DMS153 (cell line): ENCODE measurements around the gene LBHD2.

Experiments
- DNase-seq: peaks from one replicate; lab custom pipeline; 2025; lab: John Stamatoyannopoulos, UW

LBHD2 gene

DNA sequence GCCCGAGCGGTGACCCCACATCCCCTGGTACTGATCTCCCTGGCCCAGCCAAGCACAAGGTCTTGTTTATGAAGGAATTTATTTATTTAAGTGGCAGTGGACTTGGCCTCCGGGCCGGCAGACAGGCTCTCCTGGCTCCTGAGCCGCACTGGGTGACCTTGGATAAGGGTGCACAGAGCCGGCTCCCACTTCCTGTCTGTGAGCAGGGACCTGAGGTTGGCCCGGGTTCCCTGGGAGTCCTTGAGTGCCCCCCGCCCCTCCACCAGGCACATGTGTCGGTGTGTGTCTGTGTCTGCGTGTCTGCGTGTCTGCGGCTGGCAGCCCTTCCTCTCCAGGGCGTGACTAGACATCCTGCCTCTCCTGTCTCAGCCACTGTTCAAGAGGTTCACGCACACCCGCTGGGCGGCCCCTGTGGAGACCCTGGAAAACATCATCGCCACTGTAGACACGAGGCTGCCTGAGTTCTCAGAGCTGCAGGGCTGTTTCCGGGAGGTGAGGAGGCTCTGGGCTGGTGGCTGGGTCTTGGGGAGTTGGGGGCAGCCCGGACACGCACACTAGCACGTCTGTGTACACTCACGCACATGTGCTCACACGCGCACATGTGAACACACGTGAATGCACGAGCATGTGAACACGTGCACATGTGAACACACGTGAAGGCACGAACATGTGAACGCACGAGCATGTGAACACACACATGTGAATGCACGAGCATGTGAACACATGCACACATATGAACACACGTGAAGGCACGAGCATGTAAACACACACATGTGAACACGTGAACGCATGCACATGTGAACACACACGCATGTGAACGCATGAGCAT lies 48.6 kb downstream of the LBHD2 start:
- DNase-seq: no peak

DNA sequence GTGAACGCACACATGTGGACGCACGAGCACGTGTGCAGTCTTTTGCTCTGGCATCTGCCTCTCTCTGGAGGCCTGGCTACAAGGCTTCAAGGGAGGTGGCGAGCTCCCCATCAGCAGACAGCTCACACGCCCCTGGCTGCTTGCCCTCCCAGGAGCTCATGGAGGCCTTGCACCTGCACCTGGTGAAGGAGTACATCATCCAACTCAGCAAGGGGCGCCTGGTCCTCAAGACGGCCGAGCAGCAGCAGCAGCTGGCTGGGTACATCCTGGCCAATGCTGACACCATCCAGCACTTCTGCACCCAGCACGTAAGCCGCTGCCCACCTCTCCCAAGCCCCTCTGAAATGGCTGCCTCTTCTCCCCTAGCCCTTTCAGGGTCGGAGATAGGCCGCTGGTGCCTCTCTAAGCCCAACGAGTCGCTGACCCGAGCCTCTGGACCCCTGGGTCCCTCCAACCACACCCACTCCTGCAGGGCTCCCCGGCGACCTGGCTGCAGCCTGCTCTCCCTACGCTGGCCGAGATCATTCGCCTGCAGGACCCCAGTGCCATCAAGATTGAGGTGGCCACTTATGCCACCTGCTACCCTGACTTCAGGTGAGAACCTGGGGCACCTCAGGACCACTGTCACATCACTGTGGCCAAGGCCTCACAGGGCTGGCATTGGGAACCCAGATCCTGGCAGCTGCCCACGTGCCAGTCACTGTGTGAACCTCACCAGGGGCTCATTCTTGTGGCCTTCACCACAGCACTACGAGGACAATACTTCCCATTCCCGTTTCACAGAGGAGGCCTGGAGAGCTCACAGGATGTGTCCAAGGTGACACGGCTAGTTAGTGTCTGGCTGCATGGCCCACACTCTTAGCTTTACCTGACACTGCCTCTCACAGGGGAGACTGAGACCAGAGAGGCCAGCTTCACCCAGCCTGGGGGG lies 49.5 kb downstream of the LBHD2 start:
- no peak for DNase-seq

DNA sequence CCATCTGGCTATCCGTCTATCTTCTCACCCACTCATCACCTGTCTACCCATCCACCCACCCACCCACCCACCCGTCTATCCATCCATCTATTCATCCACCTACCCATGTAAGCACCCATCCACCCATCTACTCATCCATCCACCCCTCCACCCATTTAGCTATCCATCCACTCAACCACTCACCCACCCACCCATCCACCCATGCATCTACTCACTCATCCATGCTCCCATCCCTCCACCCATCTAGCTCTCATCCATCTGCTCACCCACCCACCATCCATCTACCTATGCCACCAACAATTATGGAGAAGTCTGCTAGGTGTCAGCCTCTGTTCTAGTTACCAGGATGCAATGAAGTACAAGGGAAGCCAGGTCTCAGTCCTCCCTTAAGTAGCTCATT lies 50.4 kb downstream of the LBHD2 start:
- no peak for DNase-seq

DNA sequence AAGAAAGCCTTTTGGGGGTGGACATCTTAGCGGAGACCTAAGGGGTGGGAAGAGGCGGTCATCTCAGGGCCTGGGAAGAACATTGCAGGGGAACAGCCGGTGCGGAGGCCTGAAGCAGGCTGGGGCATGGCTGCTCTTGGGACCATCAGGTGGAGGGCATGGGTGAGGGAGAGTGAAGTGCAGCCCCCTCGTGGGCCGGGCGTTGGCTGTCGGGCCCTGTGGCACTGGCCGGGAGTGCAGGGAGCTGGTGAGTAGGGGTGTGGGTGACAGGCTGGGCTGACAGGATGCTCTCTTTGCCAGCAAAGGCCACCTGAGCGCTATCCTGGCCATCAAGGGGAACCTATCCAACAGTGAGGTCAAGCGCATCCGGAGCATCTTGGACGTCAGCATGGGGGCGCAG lies 50.9 kb downstream of the LBHD2 start:
- DNase-seq: no peak

DNA sequence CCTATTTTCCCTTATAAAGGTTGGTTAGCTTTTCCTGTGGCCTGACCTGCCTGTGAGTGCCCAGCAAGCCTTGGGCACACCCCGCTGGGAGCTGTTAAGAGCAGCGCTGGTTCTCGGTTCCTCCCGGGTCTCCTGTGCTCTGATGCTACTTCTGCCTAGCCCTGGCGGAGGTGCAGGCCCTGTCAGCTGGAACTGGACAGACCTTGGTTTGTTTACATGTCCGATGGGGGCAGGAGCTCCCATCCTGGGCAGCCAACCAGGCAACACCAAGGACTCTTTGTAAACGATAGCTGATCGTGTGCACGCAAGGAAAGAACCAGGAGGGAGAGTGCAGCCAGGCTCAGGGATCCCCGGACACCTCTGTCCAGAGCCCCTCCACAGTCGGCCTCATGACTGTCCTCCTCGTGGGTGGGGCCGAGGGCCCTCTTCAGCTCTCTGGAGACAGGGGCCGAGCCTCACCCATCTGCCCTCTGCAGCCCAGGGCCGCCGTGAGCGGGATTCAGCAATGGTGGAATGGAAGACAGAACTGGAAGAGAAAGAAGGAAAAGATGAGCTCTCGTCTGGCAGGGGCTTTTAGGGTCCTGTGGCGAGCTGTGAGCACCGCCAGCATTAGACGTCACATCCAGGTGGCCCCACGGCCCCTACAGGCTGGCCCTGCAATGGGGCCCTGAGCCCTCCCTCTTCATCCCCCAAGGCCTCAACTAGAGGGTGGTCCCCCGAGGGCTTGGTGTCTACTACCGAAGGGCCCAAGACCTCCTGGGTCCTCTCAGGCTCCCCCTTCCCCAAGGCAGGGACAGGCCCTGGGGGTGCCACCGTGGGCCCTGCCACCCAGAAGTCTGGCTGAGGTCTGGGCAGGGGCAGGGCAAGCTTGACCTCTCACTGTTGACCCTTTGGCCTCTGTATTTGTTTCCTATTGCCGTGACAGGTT lies 51.6 kb downstream of the LBHD2 start:
- DNase-seq: no peak

DNA sequence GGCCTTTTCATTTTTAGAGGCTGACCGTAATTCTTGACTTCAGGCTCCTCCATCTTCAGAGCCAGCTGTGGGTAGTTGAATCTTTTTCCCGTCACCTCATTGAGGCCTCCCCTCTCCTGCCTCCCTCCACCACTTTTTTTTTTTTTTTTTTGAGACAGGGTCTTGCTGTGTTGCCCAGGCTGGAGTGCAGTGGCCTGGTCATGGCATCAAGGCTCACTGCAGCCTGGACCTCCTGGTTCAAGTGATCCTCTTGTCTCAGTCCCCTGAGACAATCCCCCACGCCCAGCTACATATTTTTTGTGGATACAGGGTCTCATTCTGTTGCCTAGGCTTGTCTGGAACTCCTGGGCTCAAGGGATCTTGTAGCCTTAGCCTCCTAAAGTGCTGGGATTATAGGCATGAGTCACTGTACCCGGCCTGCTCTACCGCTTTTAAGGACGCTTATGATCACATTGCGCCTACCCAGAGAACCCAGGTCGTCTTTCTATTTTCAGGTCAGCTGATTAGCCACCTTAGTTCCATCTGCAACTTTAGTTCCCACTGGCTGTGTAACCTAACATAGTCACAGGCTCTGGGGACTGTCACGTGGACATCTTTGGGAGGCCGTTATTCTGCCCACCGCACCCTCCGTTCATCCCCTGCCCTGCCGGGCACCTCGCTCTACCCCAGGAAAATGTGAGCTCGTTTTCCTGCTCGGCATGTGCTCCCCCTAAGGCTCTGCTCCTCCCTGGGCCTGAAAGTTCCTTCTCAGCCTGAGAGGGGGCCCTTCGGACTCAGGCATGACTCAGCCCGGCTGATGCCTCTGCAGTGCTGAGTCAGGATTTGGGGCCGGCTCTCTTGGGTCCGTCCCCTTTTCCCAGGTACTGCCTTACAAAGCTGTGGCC lies 52.6 kb downstream of the LBHD2 start:
- DNase-seq: no peak

DNA sequence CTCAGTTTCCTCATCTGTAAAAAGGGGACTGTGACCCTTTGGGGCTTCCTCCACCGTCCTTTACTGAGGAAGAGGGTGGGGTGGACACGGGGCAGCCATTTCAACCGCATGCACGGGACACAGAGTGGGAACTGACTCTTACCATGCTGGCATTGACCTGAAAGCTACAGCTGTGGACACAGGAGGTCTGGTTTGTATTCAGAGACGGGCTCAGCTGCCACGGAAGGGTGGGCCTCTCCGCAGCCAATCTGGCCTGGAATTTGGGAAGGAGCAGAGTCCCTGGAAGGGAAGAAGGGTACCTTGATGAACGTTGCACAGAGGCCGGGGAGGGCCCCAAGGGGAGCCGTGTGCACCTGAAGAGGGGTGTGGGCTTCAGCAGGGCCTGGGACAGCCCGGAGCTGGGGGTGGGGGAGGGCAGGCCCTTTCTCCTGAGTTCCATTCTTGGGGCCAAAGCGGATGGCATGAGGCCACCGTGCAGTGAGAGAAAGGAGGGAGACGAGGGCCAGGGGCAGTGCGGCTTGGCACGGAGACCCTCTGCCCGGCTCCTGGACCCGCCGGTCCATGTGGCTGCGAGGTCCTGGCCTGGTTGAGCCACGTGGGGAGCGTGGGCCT lies 53.8 kb downstream of the LBHD2 start:
- DNase-seq: no peak

DNA sequence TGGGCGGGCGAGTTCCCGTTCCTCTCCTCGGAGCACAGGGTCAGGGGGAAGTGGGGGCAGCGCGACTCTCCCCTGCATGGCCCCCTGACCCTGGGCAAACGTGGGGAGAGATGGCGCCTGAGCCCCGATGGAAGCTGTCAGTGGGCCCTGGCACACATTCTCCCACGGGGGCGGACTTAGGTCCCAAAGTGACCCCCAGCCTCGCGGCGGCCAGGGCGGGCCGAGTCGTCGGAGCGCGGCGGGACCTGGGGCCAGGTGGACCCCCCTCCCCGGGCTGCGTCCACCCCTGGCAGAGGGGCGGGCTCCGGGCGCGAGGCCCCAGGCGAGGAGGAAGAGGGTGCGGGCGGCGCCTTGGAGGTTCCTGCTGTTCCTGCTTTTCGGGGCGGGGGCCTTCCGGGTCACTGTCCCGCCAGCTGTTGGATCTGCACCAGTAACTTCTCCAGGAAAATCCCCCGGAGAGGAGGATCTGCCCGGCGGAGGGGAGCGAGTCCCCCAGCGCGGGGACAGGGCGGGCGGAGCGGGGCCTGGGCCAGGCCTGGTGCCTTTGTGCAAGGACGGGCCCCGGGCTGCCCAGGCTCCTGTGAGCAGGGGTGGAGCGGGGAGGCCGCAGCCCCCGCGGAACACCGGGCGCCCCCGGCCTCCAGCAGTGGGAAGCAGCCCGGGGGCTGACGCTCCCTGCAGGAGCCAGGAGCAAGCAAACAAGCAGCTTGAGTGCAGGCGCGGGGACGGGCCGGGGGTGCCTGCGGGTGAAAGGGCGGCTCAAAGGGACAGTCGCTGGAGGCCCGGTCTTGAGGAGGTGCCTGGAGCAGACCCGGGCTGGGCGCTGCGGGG lies 54.5 kb downstream of the LBHD2 start:
- DNase-seq: no peak

DNA sequence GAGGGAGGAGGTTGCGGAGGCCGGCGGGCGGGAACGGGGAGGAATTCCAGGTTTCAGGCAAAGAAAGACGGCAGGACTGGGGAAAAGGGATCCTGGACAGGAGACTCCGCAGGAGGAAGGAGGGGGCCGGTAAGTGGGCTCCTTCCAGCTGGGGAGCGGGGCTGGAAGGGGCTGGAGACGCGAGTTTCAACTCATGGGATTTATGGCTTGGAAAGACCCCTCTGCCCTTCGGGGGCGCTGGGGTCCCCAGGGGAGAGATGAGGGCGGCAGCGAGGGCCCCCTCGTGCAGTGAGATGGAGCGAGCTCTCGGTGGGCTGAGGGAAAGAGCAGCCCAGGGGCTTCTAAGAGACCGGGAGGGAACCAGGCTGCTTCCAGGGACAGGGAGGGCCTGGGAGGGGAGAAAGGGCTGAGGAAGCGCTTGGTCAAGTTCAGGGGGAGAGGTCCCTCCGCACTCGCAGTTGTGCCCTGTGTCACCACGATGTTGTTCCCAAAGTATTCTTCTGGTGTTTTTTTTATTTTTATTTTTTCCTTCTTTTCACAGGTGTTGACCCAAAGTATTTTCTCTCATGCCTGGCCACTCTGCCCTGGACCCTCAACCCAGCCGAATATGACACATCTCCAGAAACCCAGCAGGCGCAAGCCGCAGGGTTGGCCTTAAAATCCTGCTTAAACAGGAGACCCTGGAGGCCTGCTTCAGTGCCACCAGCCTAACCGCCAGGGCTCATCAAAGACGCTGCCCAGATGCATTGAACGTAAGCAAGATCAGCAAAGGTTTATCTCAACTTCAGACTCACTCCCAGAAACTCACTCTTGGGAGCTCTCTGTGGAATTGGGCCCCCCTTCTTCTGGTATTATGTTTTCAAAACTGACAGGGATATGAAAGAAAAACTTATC lies 55.4 kb downstream of the LBHD2 start:
- no peak for DNase-seq
